CD14-positive monocyte (primary cell): ENCODE results near the gene TNFRSF18. TPM values are rescaled to one million over a fixed set of nuclear protein-coding genes. Genes with fewer than 3 reads are reported as not detected.

Source experiments
- DNase-seq, 3 donors: peaks; one replicate each; pipeline ENCODE4 v3.0.0-alpha.2; 2011 to 2022
- H2AFZ ChIP-seq: 2 replicates; pipeline ENCODE4 v1.6.0; 2012; ENCODE audit warnings: mild to moderate bottlenecking, low read depth, low read length, inconsistent platforms; ENCODE audit not compliant: insufficient read depth, poor library complexity, severe bottlenecking
- H3K27ac ChIP-seq, 2 donors: 1 replicate in 1 of 2; 2 replicates in 1 of 2; pipeline ENCODE4 v1.5.1; 2012 to 2013; ENCODE audit warnings: low read length in 2 of 2, control low read depth in 1 of 2, inconsistent platforms in 1 of 2, low read depth in 1 of 2, mild to moderate bottlenecking in 1 of 2
- H3K27me3 ChIP-seq, 2 donors: one replicate each; pipeline versions ENCODE4 v1.6.0 to v1.6.1; 2011 to 2013; ENCODE audit warnings: low read length in 2 of 2; ENCODE audit not compliant: control insufficient read depth in 2 of 2, insufficient read depth in 2 of 2
- H3K36me3 ChIP-seq, 2 donors: replicated peaks in 1 of 2; 1 replicate in 1 of 2; 2 replicates in 1 of 2; pipeline versions ENCODE4 v1.5.1 to v1.6.1; 2012 to 2013; ENCODE audit warnings: low read length in 2 of 2, control low read depth in 1 of 2, inconsistent platforms in 1 of 2, mild to moderate bottlenecking in 1 of 2; ENCODE audit not compliant: insufficient read depth in 2 of 2, control insufficient read depth in 1 of 2
- H3K4me1 ChIP-seq, 2 donors: 1 replicate in 1 of 2; 2 replicates in 1 of 2; pipeline versions ENCODE4 v1.5.1 to v1.6.1; 2012 to 2013; ENCODE audit warnings: low read length in 2 of 2, control low read depth in 1 of 2, inconsistent platforms in 1 of 2, mild to moderate bottlenecking in 1 of 2, moderate library complexity in 1 of 2; ENCODE audit not compliant: insufficient read depth in 2 of 2, control insufficient read depth in 1 of 2
- H3K4me2 ChIP-seq: replicated peaks from 2 replicates; pipeline ENCODE3; 2012; ENCODE audit warnings: low read length, moderate library complexity, mild to moderate bottlenecking; ENCODE audit not compliant: poor library complexity, severe bottlenecking; ENCODE audit errors: extremely low read depth
- H3K4me3 ChIP-seq, 3 experiments: fragments of 200-600 bp in 1 of 3; sonication (generic) in 1 of 3; replicated peaks in 1 of 3; 1 replicate in 2 of 3; 2 replicates in 1 of 3; pipeline ENCODE4 v1.5.1; 2011 to 2013; ENCODE audit warnings: low read length in 3 of 3, mild to moderate bottlenecking in 3 of 3, control low read depth in 2 of 3, low read depth in 2 of 3, inconsistent platforms in 1 of 3, moderate library complexity in 1 of 3
- H3K79me2 ChIP-seq: 2 replicates; pipeline ENCODE4 v1.6.0; 2012; ENCODE audit warnings: mild to moderate bottlenecking, control low read depth, inconsistent platforms, low read length, moderate library complexity; ENCODE audit not compliant: insufficient read depth
- H3K9ac ChIP-seq: 2 replicates; pipeline ENCODE4 v1.6.0; 2017; ENCODE audit warnings: low read length, mild to moderate bottlenecking; ENCODE audit not compliant: insufficient read depth, poor library complexity, severe bottlenecking
- H3K9me3 ChIP-seq, 2 donors: replicated peaks in 1 of 2; 1 replicate in 1 of 2; 2 replicates in 1 of 2; pipeline versions ENCODE4 v1.5.1 to v1.6.1; 2012 to 2013; ENCODE audit warnings: low read length in 2 of 2, control low read depth in 1 of 2; ENCODE audit not compliant: control insufficient read depth in 1 of 2, insufficient read depth in 1 of 2
- H4K20me1 ChIP-seq: 2 replicates; pipeline ENCODE4 v1.6.0; 2012; ENCODE audit warnings: mild to moderate bottlenecking, low read length, control low read depth, moderate library complexity; ENCODE audit not compliant: insufficient read depth
- H3K27ac Mint-ChIP-seq, 7 donors: one replicate each; pipeline ENCODE4 v1.8.0; 2020; ENCODE audit warnings: mild to moderate bottlenecking in 7 of 7, mixed read lengths in 7 of 7, moderate library complexity in 6 of 7, inconsistent platforms in 2 of 7
- H3K27me3 Mint-ChIP-seq, 3 donors: one replicate each; pipeline ENCODE4 v1.8.0; 2021 to 2022; ENCODE audit warnings: low read depth in 3 of 3, mild to moderate bottlenecking in 3 of 3, mixed read lengths in 3 of 3, moderate library complexity in 3 of 3, inconsistent platforms in 1 of 3
- H3K36me3 Mint-ChIP-seq, 2 donors: one replicate each; pipeline ENCODE4 v1.8.0; 2020; ENCODE audit warnings: mixed read lengths in 2 of 2, inconsistent platforms in 1 of 2, mild to moderate bottlenecking in 1 of 2
- H3K4me1 Mint-ChIP-seq: one replicate; pipeline ENCODE4 v1.8.0; 2020; ENCODE audit warnings: mild to moderate bottlenecking, mixed read lengths
- H3K4me3 Mint-ChIP-seq, 2 donors: one replicate each; pipeline ENCODE4 v1.8.0; 2020; ENCODE audit warnings: mild to moderate bottlenecking in 2 of 2, mixed read lengths in 2 of 2, moderate library complexity in 1 of 2
- H3K9me3 Mint-ChIP-seq, 7 donors: one replicate each; pipeline ENCODE4 v1.8.0; 2020 to 2022; ENCODE audit warnings: mixed read lengths in 7 of 7, mild to moderate bottlenecking in 6 of 7, moderate library complexity in 6 of 7, inconsistent platforms in 2 of 7
- WGBS: methylation state at CpG from one replicate; pipeline ENCODE4 v1.1.5; 2013; ENCODE audit warnings: missing lambda C conversion rate; ENCODE audit not compliant: insufficient coverage; 5-methylcytosine and 5-hydroxymethylcytosine counted together
- intact Hi-C, 2 donors: fragments of 100-400 bp; cut with micrococcal nuclease; formaldehyde crosslinking; loops; one replicate each; pipeline versions ENCODE4 v1.15.0 to v1.15.1; 2023
- polyA plus RNA-seq, 3 donors: library from polyadenylated mRNA; depleted of rRNA in 1 of 3; unstranded in 2 of 3; stranded (reverse) in 1 of 3; fragments of 300-500 nt in 2 of 3; fragments of >200 nt in 1 of 3; fragmentation: Illumina TruSeq in 2 of 3; gene quantifications; 1 replicate in 2 of 3; 2 replicates in 1 of 3; pipeline ENCODE4 v1.2.3, GENCODE V29; 2012 to 2021
- TF ChIP-seq, protein P1 (sequence below): fragments of 200-600 bp; IDR thresholded peaks from one replicate; pipeline ENCODE4 v1.8.0; 2022; ENCODE audit warnings: antibody characterized with exemption, mild to moderate bottlenecking

TNFRSF18 gene
- polyA plus RNA-seq, 3 donors, result not detected

DNA sequence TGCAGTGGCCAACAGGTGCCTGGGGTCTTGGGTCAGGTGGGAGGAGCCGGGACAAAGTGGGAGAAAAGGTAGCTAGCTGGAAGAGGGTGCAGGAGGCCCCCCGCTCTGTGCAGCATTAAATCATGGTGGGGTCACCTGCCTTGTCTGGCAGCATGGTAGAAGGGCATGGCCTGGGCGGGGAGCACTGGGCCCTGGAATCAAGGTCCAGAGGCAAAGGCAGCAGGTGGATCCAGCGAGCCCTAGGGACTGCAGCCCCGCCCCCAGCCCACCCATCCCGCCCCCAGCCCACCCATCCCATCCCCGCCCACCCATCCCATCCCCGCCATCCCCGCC is 49.4 kb downstream of the TNFRSF18 start:
- H3K36me3 Mint-ChIP-seq, result no peaks in the 10 kb centered on the region
- H3K4me1 Mint-ChIP-seq, result peaks cover 7% of the 10 kb centered on the region
- Histone ChIP-seq H4K20me1 (no peaks in the 10 kb centered on the region), H3K9me3 (peaks cover 12 to 20% of the 10 kb centered on the region in 2 donors), H3K27ac (no peak overlapping the region), H3K4me2 (no peak overlapping the region), H3K4me1 (peaks cover 9 to 17% of the 10 kb centered on the region in 2 donors), H3K9ac (no peak overlapping the region), H3K27me3 (no peaks in the 10 kb centered on the region), H3K36me3 (no peaks in the 10 kb centered on the region), H3K79me2 (no peaks in the 10 kb centered on the region), H2AFZ (no peak overlapping the region), H3K4me3 (no peak overlapping the region)
- peak overlapping the region in 1 of 2 donors; percentile 51 for H3K4me3 Mint-ChIP-seq
- H3K9me3 Mint-ChIP-seq, result peaks cover 18 to 22% (median 19%) of the 10 kb centered on the region in 7 donors
- intact Hi-C loops, result no loop called here
- H3K27me3 Mint-ChIP-seq, result peaks cover 2 to 5% (median 3%) of the 10 kb centered on the region in 3 donors
- no peak overlapping the region for H3K27ac Mint-ChIP-seq
- TF ChIP-seq, protein P1, sequence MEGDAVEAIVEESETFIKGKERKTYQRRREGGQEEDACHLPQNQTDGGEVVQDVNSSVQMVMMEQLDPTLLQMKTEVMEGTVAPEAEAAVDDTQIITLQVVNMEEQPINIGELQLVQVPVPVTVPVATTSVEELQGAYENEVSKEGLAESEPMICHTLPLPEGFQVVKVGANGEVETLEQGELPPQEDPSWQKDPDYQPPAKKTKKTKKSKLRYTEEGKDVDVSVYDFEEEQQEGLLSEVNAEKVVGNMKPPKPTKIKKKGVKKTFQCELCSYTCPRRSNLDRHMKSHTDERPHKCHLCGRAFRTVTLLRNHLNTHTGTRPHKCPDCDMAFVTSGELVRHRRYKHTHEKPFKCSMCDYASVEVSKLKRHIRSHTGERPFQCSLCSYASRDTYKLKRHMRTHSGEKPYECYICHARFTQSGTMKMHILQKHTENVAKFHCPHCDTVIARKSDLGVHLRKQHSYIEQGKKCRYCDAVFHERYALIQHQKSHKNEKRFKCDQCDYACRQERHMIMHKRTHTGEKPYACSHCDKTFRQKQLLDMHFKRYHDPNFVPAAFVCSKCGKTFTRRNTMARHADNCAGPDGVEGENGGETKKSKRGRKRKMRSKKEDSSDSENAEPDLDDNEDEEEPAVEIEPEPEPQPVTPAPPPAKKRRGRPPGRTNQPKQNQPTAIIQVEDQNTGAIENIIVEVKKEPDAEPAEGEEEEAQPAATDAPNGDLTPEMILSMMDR, result no peak
- DNase-seq, result no peak
- 91% methylated on average over 3 of the region's 9 CpGs for WGBS

DNA sequence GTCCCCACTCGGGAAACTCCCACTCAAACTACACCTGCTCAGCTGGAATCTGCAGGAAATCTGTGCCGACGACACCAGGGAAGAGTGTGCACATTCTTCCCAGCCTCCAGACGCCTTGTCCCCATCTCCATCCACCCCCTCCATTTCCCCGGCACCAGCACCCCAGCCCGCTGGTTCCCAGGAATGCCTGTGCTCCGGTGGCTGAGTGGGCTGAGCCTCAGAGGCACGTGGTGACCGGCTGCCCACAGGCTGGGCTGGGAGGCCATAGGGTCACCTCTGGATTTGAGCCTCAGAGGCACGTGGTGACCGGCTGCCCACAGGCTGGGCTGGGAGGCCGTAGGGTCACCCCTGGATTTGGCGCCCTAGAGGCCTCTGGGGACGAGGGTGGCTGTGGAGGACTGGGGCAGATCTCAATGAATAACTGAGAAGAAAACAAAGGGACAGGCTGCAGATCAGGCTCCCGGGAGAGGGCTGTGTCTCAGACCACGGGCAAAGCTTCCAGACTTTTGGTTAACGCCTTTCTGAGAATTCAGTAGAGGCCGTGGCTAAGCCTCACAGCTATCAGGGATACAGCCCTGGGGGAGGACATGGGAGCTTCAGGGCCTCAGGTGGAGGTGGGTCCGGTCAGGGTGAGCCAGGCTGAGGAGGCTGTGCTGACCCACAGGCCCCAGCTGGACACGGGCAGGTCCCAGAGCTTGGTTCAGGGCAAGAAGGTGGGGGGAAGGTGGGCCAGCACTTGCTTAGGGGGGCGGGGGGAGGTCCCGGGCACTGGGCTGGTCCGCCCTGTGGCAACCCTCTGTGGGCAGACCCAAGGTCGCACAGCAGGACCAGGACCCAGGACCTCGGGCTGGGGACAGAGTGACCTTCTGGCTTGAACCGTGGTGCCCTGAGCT is 50.0 kb downstream of the TNFRSF18 start:
- Mint-ChIP-seq H3K4me1 (peaks cover 7% of the 10 kb centered on the region), H3K4me3 (peak overlapping the region in 1 of 2 donors; percentile 51), H3K27me3 (peaks cover 2 to 5% (median 3%) of the 10 kb centered on the region in 3 donors), H3K36me3 (no peaks in the 10 kb centered on the region), H3K9me3 (peaks cover 18 to 22% (median 20%) of the 10 kb centered on the region in 7 donors), H3K27ac (peak overlapping the region in 2 of 7 donors; percentile 38 to 58)
- peaks cover 9 to 17% of the 10 kb centered on the region in 2 donors for H3K4me1 ChIP-seq
- DNase-seq, result no peak
- no peaks in the 10 kb centered on the region for H4K20me1 ChIP-seq
- H3K79me2 ChIP-seq, result no peaks in the 10 kb centered on the region
- no peak overlapping the region for H3K4me2 ChIP-seq
- WGBS, result 93% methylated on average over 19 of the region's 26 CpGs
- H3K9ac ChIP-seq, result no peak overlapping the region
- H3K36me3 ChIP-seq, result no peaks in the 10 kb centered on the region
- no peak overlapping the region for H3K27ac ChIP-seq
- H3K9me3 ChIP-seq, result peaks cover 12 to 21% of the 10 kb centered on the region in 2 donors
- TF ChIP-seq, protein P1, result no peak
- intact Hi-C loops, result no loop called here
- no peaks in the 10 kb centered on the region for H3K27me3 ChIP-seq
- no peak overlapping the region for H3K4me3 ChIP-seq
- no peak overlapping the region for H2AFZ ChIP-seq
